SK-N-SH treated with all-trans-retinoic acid at 6 μM for 48 hours (cell line): ENCODE results near the gene CACNA1D.

ENCODE experiments used
- ARNTL ChIP-seq: fragments of 450-650 bp; formaldehyde crosslinking; IDR thresholded peaks from 2 replicates; pipeline ENCODE4 v1.5.0; 2020; ENCODE audit warnings: low read depth, mild to moderate bottlenecking, moderate library complexity, borderline replicate concordance
- CREB5 ChIP-seq: fragments of 250-450 bp; sonication (Bioruptor Pico); IDR thresholded peaks from 2 replicates; pipeline ENCODE4 v1.5.1; 2020; ENCODE audit warnings: low read depth, mild to moderate bottlenecking, moderate library complexity
- CSDC2 ChIP-seq: fragments of 250-450 bp; sonication (Bioruptor Pico); IDR thresholded peaks from 2 replicates; pipeline ENCODE4 v1.5.0; 2020; ENCODE audit warnings: mild to moderate bottlenecking, moderate library complexity
- CSRNP3 ChIP-seq: fragments of 250-450 bp; sonication (Bioruptor Pico); IDR thresholded peaks from 2 replicates; pipeline ENCODE4 v1.5.1; 2021; ENCODE audit warnings: mild to moderate bottlenecking, moderate library complexity
- OSR1 ChIP-seq: fragments of 250-450 bp; sonication (Bioruptor Pico); IDR thresholded peaks from 2 replicates; pipeline ENCODE4 v1.8.0; 2022; ENCODE audit warnings: moderate library complexity, mild to moderate bottlenecking, inconsistent platforms
- POU6F1 ChIP-seq: fragments of 250-450 bp; sonication (Bioruptor Pico); IDR thresholded peaks from 2 replicates; pipeline ENCODE4 v1.8.0; 2021; ENCODE audit warnings: low read depth, mild to moderate bottlenecking, moderate library complexity, borderline replicate concordance
- RARB ChIP-seq: fragments of 250-450 bp; sonication (Bioruptor Pico); IDR thresholded peaks from 2 replicates; pipeline ENCODE4 v1.8.0; 2021; ENCODE audit warnings: mild to moderate bottlenecking, moderate library complexity
- SNAI2 ChIP-seq: fragments of 250-450 bp; sonication (Bioruptor Pico); IDR thresholded peaks from 2 replicates; pipeline ENCODE4 v1.5.0; 2020; ENCODE audit warnings: mild to moderate bottlenecking, moderate library complexity
- TOX ChIP-seq: fragments of 250-450 bp; sonication (Bioruptor Pico); IDR thresholded peaks from 2 replicates; pipeline ENCODE4 v1.8.0; 2021; ENCODE audit warnings: mild to moderate bottlenecking, moderate library complexity, borderline replicate concordance
- TSHZ2 ChIP-seq: fragments of 250-450 bp; sonication (Bioruptor Pico); IDR thresholded peaks from 2 replicates; pipeline ENCODE4 v1.5.0; 2020; ENCODE audit warnings: mild to moderate bottlenecking, moderate library complexity
- ZFP3 ChIP-seq: fragments of 250-450 bp; sonication (Bioruptor Pico); IDR thresholded peaks from 2 replicates; pipeline ENCODE4 v1.5.0; 2020; ENCODE audit warnings: mild to moderate bottlenecking, moderate library complexity

GRCh38 chr3:53629402-53629723 lies 135.0 kb downstream of the CACNA1D start:
- TF ChIP-seq CREB5 (CRISPR knock-in tag) (no peak), SNAI2 (CRISPR knock-in tag) (no peak), ARNTL (no peak), CSRNP3 (CRISPR knock-in tag) (no peak), ZFP3 (no peak), RARB (CRISPR knock-in tag) (no peak), CSDC2 (no peak), POU6F1 (CRISPR knock-in tag) (no peak), TOX (CRISPR knock-in tag) (no peak), OSR1 (CRISPR knock-in tag) (no peak), TSHZ2 (CRISPR knock-in tag) (no peak)
